ENCODE results near the gene GRM7.

Gene GRM7

DNA sequence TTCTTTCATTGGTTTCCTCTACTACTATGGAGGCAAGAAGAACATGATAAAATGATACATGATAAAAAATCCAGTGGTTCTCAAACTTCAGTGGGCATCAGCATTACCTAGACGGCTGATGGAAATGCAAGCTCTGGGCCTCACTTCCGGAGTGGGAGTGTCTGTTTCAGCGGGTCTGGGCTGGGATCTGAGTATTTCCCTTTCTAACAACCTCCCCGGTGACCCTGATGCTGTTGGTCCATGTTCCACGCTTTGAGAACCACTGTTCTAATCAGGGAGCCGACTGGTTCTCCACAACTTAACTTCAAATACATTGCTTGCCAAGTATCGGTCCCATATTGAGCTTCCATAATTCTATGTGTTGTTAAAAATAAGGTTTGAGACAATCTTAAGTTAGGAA, 928.4 kb downstream of the GRM7 start:
- DNase-seq (ENCODE audit: low read depth in 2 of 2), result no peak

DNA sequence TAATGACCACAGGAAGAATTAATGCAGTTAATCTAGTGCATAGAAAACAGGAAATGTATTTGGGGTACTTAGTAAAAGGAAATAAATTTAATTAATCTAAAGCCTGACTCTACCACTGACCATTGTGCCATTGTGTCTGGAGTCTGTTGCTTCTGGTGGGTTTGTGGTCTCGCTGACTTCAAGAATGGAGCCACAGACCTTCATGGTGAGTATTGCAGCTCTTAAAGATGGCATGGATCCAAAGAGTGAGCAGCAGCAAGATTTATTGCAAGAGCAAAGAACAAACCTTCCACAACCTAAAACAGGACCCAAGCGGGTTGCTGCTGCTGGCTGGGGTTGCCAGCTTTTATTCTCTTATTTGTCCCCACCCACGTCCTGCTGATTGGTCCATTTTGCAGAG, 929.2 kb downstream of the GRM7 start:
- DNase-seq (ENCODE audit: low read depth in 2 of 2), result no peak

Measured in stimulated activated CD4-positive, alpha-beta T cell treated with anti-CD3 and anti-CD28 coated beads, Interleukin-12 subunit alpha, Interleukin-12 subunit beta, amount 100 ng/mL, for 24 hours (primary cell).